ENCODE results near the gene ATP11C. TPM values are rescaled to one million over a fixed set of nuclear protein-coding genes. Genes with fewer than 3 reads are reported as not detected.

ATP11C gene
- polyA plus RNA-seq, 2 of the 4 experiments (the other 2 are of a cell fraction), result 16.4 to 34.3 TPM

DNA sequence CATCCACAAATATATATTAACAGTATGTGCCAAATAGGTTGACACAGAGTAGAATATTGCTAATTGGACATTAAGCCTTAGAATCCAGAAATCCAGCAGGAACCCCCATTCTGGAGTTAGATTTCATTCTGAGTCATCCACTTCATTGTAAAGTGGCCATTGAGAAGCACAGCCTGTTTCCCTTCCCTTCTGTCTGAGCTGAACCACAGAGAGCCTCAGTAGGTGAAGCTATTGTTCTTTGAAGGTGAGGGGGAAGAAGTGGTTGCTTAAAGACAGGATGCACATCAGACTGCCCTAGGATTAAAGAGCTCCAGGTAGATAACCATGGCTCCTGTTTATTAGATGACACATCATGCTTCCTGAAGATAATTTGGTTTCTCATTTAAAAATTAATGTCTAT is 194.3 kb downstream of the ATP11C start:
- FAIRE-seq (no peak), ATAC-seq (no peak), DNase-seq (ENCODE audit: low read depth in 1 of 2, low spot score in 1 of 2) (no peak)
- TF ChIP-seq SREBF2 (IDR thresholded peaks at IDR 0.05) (no peak), NFE2L2 (conservative IDR thresholded peaks at IDR 0.05; ENCODE audit: low read length) (no peak), ZNF302 (CRISPR knock-in tag; IDR thresholded peaks at IDR 0.05) (no peak), HDAC2 (IDR thresholded peaks at IDR 0.05) (no peak), CBX8 (IDR thresholded peaks at IDR 0.05) (no peak)
- H3K27ac ChIP-seq, result no peak overlapping the region
- CTCF ChIA-PET, result no interaction called here
- H3K4me1 ChIP-seq, result no peaks in the 10 kb centered on the region
- H3K4me2 ChIP-seq, result no peak overlapping the region
- H3K9me3 ChIP-seq, result no peaks in the 10 kb centered on the region
- POLR2A ChIA-PET, result no interaction called here
- H3K4me3 ChIP-seq, result no peak overlapping the region

- FAIRE-seq (no peak), ATAC-seq (no peak), DNase-seq (ENCODE audit: low read depth in 1 of 2, low spot score in 1 of 2) (no peak)
- H3K9me3 ChIP-seq, result no peaks in the 10 kb centered on the region
- POLR2A ChIA-PET, result no interaction called here
- TF ChIP-seq HOXA7 (CRISPR knock-in tag; IDR thresholded peaks at IDR 0.05) (no peak), USF2 (IDR thresholded peaks at IDR 0.05) (no peak), JUN (IDR thresholded peaks at IDR 0.05) (no peak), EHF (CRISPR knock-in tag; IDR thresholded peaks at IDR 0.05) (no peak), ZC3H11A (IDR thresholded peaks at IDR 0.05) (no peak), BCL3 (IDR thresholded peaks at IDR 0.05) (no peak), MYC (IDR thresholded peaks at IDR 0.05; ENCODE audit: borderline replicate concordance, low read length) (no peak), RARB (CRISPR knock-in tag; IDR thresholded peaks at IDR 0.05) (no peak), RNF2 (IDR thresholded peaks at IDR 0.05; ENCODE audit: borderline replicate concordance, low read depth) (no peak), REST (IDR thresholded peaks at IDR 0.05) (no peak), BHLHE40 (IDR thresholded peaks at IDR 0.05; ENCODE audit: low read depth, low read length) (no peak)
- TF ChIP-seq, protein P1, sequence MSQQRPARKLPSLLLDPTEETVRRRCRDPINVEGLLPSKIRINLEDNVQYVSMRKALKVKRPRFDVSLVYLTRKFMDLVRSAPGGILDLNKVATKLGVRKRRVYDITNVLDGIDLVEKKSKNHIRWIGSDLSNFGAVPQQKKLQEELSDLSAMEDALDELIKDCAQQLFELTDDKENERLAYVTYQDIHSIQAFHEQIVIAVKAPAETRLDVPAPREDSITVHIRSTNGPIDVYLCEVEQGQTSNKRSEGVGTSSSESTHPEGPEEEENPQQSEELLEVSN (IDR thresholded peaks at IDR 0.05; ENCODE audit: borderline replicate concordance, low read depth), result no peak
- TF ChIP-seq, protein P2, sequence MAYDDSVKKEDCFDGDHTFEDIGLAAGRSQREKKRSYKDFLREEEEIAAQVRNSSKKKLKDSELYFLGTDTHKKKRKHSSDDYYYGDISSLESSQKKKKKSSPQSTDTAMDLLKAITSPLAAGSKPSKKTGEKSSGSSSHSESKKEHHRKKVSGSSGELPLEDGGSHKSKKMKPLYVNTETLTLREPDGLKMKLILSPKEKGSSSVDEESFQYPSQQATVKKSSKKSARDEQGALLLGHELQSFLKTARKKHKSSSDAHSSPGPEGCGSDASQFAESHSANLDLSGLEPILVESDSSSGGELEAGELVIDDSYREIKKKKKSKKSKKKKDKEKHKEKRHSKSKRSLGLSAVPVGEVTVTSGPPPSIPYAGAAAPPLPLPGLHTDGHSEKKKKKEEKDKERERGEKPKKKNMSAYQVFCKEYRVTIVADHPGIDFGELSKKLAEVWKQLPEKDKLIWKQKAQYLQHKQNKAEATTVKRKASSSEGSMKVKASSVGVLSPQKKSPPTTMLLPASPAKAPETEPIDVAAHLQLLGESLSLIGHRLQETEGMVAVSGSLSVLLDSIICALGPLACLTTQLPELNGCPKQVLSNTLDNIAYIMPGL (CRISPR knock-in tag; IDR thresholded peaks at IDR 0.05; ENCODE audit: borderline replicate concordance), result no peak
- WGBS (ENCODE audit: missing lambda C conversion rate), result 54% methylated on average over 1 of the region's 1 CpG
- H3K4me2 ChIP-seq, result no peak overlapping the region
- H3K4me3 ChIP-seq, result no peak overlapping the region
- CTCF ChIA-PET, result no interaction called here
- no peaks in the 10 kb centered on the region for H3K4me1 ChIP-seq
- H3K27ac ChIP-seq, result no peak overlapping the region
Measured at GRCh38 chrX:139736151-139736550, 196.7 kb downstream of the ATP11C start.
